PC-3 (cell line): ENCODE data around the gene MIF4GD.

Experiments used
- EZH2 ChIP-seq: fragments of 300-600 bp; sonication (generic); IDR thresholded peaks from one replicate; pipeline ENCODE4 v1.6.1; 2017; ENCODE audit warnings: antibody characterized with exemption, mild to moderate bottlenecking, low read length; ENCODE audit not compliant: unreplicated experiment
- TF ChIP-seq, protein P1 (sequence below): fragments of 300-600 bp; sonication (generic); conservative IDR thresholded peaks from 2 replicates; pipeline ENCODE4 v1.5.1; 2017; ENCODE audit warnings: antibody characterized with exemption, low read depth, mild to moderate bottlenecking, low read length

DNA sequence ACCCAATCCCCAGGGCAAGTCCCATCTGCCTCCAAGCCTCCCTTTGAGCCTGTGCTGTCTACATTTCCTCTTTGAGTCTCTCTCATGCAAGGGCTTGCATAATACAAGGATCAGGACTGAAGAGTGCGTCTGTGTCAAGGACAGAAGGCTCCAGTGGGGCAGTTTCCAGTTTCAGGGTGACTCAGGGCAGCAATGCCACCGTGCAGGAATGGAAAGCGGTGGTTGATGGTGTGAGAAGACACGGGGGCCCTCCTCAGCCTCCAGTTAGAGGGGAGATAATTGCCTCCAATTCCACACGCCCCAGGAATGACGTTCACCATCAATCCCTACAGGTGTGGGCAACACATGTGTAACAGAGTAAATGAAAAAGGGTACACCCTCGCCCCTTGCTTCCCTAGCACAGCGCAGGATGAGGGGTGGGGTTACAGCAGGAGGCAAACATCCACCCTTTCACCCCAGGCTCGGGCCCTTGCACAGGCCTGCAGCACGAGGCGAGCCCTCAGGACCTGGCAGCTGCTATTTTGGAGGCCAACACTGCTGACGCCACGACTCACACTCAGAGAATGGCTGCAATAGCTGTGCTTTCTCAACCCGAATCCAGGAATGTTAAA, 43.0 kb upstream of the MIF4GD start:
- no peak for TF ChIP-seq EZH2
- TF ChIP-seq, protein P1, sequence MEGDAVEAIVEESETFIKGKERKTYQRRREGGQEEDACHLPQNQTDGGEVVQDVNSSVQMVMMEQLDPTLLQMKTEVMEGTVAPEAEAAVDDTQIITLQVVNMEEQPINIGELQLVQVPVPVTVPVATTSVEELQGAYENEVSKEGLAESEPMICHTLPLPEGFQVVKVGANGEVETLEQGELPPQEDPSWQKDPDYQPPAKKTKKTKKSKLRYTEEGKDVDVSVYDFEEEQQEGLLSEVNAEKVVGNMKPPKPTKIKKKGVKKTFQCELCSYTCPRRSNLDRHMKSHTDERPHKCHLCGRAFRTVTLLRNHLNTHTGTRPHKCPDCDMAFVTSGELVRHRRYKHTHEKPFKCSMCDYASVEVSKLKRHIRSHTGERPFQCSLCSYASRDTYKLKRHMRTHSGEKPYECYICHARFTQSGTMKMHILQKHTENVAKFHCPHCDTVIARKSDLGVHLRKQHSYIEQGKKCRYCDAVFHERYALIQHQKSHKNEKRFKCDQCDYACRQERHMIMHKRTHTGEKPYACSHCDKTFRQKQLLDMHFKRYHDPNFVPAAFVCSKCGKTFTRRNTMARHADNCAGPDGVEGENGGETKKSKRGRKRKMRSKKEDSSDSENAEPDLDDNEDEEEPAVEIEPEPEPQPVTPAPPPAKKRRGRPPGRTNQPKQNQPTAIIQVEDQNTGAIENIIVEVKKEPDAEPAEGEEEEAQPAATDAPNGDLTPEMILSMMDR = no peak
